Transverse colon (tissue), 3 donors: ENCODE data around the gene SMIM44.

Source experiments
- EP300 ChIP-seq: sonication (generic); formaldehyde crosslinking; IDR thresholded peaks from one replicate; pipeline ENCODE4 v1.6.1; 2017; ENCODE audit warnings: antibody characterized with exemption, low read depth
- POLR2A ChIP-seq: fragments of 450-650 bp; IDR thresholded peaks from one replicate; pipeline ENCODE4 v1.6.1; 2016; ENCODE audit warnings: antibody characterized with exemption, mild to moderate bottlenecking, moderate library complexity
- POLR2AphosphoS5 ChIP-seq, 3 donors: sonication (generic); formaldehyde crosslinking; IDR thresholded peaks; one replicate each; pipeline ENCODE4 v1.6.1; 2016; ENCODE audit warnings: antibody characterized with exemption in 3 of 3

GRCh38 chr19:3504735-3505134 is 21.5 kb upstream of the SMIM44 start:
- no peak for TF ChIP-seq POLR2A
- no peak for TF ChIP-seq POLR2AphosphoS5 (IDR thresholded peaks at IDR 0.05)
- TF ChIP-seq EP300: no peak
